RPMI7951 (cell line): ENCODE data around the gene COMMD4. TPM values are rescaled to one million over a fixed set of nuclear protein-coding genes. Genes with fewer than 3 reads are reported as not detected.

Source experiments
- DNase-seq: peaks from one replicate; pipeline ENCODE4 v3.0.0-alpha.2; 2012; ENCODE audit warnings: low read depth
- total RNA-seq: library from RNA; depleted of rRNA; stranded (reverse); fragments of >200 nt; shearing (Covaris generic); gene quantifications from 2 replicates; pipeline ENCODE4 v1.2.3, GENCODE V29; 2014

COMMD4 gene
- total RNA-seq, 1 experiment from 2014 or later: 136 TPM

DNA sequence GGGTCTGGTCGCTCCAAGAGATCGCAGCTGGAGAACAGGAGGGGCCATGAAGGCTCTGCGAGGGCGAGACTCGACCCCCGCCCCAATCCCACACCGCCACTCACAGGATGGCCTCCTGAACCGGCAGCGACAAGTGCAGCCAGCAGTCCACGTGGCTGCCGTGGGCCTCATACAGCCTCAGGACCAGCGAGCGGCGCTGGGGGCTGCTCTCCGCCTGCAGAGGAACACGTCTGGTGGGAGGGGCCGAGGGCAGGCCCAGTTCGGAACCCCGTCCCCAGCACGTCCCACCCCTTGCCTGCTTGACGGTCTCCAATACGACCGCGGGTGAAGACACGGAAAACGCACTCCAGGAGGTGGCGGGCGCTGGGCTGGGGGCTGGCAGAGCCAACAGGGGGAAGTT is 20.1 kb downstream of the COMMD4 start:
- no peak for DNase-seq

- DNase-seq: no peak
These were observed 20.7 kb downstream of the COMMD4 start for GRCh38 chr15:75356517-75356916.

GRCh38 chr15:75357976-75358673 is 22.3 kb downstream of the COMMD4 start:
- DNase-seq: no peak

- no peak for DNase-seq
These were observed 23.1 kb downstream of the COMMD4 start for GRCh38 chr15:75358771-75359536.

GRCh38 chr15:75359537-75360250 is 23.8 kb downstream of the COMMD4 start:
- DNase-seq: no peak

DNA sequence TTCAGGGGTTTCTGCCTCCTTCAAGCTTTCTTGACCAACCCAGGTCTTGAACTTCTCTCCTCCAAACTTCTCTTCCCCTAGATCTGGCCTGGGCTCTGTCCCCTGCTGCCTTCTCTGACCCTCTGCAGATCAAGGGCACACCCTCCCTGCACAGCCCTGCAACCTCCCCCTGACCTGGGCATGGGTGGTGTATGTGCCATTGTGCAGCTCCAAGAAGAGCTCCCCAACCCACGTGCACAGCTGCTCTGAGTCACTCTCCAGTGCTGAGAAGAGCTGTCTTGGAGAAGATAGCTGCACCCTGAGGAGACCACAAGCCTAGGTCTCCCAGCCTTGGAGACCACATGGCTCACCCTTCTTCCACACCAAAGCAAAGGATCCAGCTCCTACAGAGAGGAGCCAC is 24.5 kb downstream of the COMMD4 start:
- DNase-seq: no peak

- DNase-seq: no peak
These were observed 25.0 kb downstream of the COMMD4 start for GRCh38 chr15:75360856-75361255.

- DNase-seq: no peak
These were observed 25.6 kb downstream of the COMMD4 start for GRCh38 chr15:75361361-75361988.

GRCh38 chr15:75361989-75362641 is 26.3 kb downstream of the COMMD4 start:
- DNase-seq: no peak

GRCh38 chr15:75362642-75363249 is 26.9 kb downstream of the COMMD4 start:
- no peak for DNase-seq

DNA sequence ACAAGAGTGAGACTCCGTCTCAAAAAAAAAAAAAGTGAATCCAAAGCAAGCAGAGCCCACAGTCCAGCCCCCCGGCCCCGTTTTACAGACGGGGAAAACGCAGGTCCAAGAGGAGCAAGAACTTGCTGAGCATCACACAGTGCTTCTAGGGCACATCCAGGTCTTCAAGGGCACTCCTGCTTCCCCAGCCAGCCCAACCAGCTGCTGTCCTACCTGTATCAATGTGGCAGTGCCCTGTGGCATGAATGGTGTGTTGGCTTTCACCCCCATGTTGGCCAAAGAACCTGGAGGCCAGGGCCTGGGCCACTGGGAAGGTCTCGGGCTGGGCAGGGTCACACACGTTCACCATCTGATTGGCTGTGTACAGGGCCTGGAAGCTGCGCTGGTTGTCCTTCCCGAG is 27.9 kb downstream of the COMMD4 start:
- no peak for DNase-seq

- no peak for DNase-seq
These were observed 29.0 kb downstream of the COMMD4 start for GRCh38 chr15:75364881-75365280.

DNA sequence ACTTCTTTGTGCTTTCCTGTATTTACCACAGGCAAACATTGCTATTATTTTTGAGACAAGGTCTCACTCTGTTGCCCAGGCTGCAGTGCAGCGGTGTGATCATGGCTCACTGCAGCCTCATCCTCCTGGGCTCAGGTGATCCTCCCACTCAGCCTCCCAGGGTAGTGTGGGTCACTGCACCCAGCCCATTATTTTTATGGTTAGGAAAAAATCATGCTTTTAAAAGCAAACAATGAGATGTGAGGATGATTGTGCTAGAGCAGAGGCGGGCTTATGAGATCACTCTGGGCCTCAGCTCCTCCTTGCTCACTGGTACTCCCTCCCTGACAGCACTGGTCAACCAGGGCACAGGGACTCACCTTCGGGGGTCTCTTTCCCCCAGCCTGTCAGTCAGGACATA is 30.3 kb downstream of the COMMD4 start:
- DNase-seq: no peak

GRCh38 chr15:75367006-75367405 is 31.1 kb downstream of the COMMD4 start:
- DNase-seq: no peak

DNA sequence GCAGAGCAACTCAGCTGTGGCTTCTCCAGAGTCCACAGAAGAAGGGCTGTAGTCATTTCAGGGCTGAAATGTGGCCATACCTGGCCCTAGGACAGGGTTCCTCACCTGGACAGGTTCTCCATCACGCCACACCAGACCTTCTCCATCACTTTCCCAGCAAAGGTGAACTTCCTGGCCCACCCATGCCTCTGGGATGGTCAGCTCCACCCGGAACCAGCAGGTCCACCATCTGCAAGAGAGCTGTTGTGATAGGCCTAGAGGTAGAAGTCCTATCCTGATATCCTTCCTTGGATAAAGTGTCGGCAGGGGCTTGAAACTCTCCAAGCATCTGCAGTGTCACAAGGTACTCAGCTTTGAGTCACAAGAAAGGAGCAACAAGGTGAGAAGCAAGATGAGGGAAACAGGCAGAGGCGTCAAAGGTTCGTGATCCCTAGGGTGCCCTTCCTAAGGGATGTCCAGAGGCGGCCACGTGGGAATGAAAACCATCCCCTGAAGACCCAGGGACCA is 31.6 kb downstream of the COMMD4 start:
- DNase-seq: no peak

DNA sequence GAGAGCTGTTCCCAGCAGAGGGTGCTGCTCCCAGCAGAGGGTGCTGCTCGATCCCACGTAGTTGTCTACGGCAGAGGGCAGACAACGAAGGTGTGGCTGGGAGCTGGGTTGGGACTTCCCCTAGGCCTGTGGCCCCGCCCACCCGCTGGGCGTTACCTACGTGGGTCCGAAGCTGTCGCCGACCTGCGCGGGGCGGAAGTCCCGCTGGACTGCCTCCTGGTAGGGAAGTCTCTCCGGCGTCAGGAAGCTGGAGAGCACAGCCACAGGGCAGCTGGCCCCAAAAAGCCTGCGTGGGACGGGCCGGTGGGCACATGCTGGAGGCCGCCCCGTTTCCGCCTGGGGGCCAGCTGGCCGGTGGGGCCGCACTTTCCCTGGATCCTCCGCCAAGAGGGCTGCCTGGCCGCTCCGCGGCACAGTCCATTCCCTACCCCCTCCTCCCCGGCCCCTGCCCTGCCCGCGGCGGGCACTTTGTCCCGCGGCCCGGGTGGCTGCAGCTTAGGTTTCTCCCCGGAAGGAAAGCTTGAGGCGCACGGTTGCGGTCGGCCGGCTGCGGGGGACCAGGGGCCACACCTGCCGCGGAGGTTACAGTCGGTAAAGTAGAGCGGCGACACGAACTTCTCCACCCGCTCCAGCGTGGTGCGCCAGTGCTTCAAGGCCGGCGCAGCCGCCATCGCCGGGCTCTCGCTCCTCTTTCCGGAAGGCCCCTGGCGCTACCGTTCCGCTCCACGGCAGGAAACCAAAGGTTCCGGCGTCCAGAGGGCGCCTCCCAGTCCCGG is 32.2 kb downstream of the COMMD4 start, which contains the start of gene MAN2C1:
Gene MAN2C1, minus strand, starts transcription at position 695 of the 776 bp plus-strand sequence. Its CDS starts 24 bp downstream, at position 671.
- peak; percentile 94 for DNase-seq

GRCh38 chr15:75368689-75369239 is 32.9 kb downstream of the COMMD4 start:
- DNase-seq: no peak

GRCh38 chr15:75369897-75370581 is 34.2 kb downstream of the COMMD4 start:
- no peak for DNase-seq

DNA sequence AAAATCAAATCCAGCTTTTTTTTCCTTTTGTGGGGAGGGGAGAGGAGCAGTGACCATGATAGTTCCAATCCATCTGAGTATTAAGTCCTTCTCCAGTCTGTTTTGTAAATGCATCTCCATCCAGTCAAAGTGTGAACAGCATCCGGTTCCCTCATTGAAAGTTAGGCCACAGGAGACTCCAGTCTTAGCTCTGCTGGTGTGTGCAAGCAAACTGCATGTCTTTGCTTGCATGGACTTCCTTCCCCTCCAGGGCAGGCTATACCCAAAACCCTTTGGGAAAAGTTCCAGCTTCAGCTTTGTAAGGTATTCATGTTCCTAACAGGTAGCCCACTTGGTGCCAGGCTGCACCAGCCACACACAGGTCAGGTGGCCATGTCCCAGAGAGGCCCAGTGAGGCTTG is 35.6 kb downstream of the COMMD4 start:
- DNase-seq: no peak
